ENCODE results near the gene CAPN5. TPM values are rescaled to one million over a fixed set of nuclear protein-coding genes. Genes with fewer than 3 reads are reported as not detected.
A peak's percentile ranks its signal among the peaks of the same experiment; 100 is the strongest.

CAPN5 gene
- total and polyA plus RNA-seq, 7 donors = 0.59 to 1.8 (median 0.88) TPM

DNA sequence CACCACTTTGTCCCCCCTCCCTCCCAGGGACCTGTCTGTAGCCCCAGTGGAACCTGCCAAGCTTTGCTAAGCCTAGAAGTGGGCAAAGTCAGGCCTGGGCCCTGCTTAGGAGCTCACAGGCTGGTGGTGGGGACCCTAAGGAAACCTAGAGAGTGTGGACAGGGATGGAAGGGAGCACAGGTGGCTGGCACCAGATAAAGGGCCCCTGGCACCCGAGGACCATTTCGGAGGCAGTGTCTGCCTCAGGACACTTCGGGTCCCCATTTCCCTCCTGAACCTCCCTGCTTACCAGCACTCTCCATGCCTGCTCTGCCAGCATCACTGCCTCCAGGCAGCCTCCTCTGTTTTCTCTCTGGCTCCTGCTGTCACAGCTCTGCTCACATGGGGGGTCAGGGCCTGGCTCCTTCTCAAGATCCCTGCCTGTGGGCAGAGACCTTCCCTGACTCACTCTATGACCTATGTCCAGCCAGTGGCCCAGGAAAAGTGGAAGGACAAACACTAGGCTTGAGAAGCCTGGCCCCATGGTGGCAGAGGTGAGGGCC lies 22.3 kb downstream of the CAPN5 start:
- Histone ChIP-seq H3K27me3 (ENCODE audit: insufficient read depth in 3 of 3, low read length in 2 of 3) (no peaks in the 10 kb centered on the region), H3K9me3 (no peaks in the 10 kb centered on the region), H3K27ac (no peak overlapping the region), H3K36me3 (ENCODE audit: insufficient read depth in 1 of 2, low read depth in 1 of 2) (no peaks in the 10 kb centered on the region), H3K4me1 (no peaks in the 10 kb centered on the region), H3K4me3 (no peak overlapping the region)
- intact Hi-C loops (cut with DNase I) = no loop called here
- ATAC-seq (no peak), DNase-seq (peak in 1 of 2 donors; percentile 5)
- TF ChIP-seq, protein P1, sequence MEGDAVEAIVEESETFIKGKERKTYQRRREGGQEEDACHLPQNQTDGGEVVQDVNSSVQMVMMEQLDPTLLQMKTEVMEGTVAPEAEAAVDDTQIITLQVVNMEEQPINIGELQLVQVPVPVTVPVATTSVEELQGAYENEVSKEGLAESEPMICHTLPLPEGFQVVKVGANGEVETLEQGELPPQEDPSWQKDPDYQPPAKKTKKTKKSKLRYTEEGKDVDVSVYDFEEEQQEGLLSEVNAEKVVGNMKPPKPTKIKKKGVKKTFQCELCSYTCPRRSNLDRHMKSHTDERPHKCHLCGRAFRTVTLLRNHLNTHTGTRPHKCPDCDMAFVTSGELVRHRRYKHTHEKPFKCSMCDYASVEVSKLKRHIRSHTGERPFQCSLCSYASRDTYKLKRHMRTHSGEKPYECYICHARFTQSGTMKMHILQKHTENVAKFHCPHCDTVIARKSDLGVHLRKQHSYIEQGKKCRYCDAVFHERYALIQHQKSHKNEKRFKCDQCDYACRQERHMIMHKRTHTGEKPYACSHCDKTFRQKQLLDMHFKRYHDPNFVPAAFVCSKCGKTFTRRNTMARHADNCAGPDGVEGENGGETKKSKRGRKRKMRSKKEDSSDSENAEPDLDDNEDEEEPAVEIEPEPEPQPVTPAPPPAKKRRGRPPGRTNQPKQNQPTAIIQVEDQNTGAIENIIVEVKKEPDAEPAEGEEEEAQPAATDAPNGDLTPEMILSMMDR (IDR thresholded peaks at IDR 0.05) = no peak
- WGBS, 3 donors = 61 to 96% (median 65%) methylated on average over 3 of the region's 3 CpGs

DNA sequence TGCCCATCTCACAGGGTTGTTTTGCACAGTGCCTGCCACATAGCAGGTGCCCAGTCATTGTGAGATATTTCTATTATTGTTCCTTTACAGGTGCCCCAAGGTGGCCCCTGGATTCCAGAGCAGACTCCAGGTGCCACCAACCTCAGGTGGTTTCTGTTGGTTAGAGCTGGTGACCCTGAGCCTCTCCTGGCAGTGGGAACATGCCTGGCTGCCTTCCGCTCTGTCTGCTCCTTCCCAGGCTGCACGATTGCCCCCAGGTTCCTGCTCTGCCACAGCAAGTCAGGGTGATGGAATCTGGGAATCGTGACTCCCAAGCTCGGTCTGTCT lies 23.2 kb downstream of the CAPN5 start:
- intact Hi-C loops (cut with DNase I) = loop anchor here (2.0 to 10.0 kb wide), 5 partner anchors 41 to 365 kb away; no protein-coding TSS in a partner anchor
- H3K36me3 ChIP-seq (ENCODE audit: insufficient read depth in 1 of 2, low read depth in 1 of 2) = no peaks in the 10 kb centered on the region
- no peaks in the 10 kb centered on the region for H3K9me3 ChIP-seq
- ATAC-seq = no peak
- DNase-seq = peak in 1 of 2 donors; percentile 8
- no peaks in the 10 kb centered on the region for H3K4me1 ChIP-seq
- no peaks in the 10 kb centered on the region for H3K27me3 ChIP-seq (ENCODE audit: insufficient read depth in 3 of 3, low read length in 2 of 3)
- TF ChIP-seq, protein P1 (IDR thresholded peaks at IDR 0.05) = no peak
- H3K27ac ChIP-seq = no peak overlapping the region
- 86 to 88% (median 87%) methylated on average over 4 of the region's 4 CpGs for WGBS, 3 donors
- H3K4me3 ChIP-seq = no peak overlapping the region

DNA sequence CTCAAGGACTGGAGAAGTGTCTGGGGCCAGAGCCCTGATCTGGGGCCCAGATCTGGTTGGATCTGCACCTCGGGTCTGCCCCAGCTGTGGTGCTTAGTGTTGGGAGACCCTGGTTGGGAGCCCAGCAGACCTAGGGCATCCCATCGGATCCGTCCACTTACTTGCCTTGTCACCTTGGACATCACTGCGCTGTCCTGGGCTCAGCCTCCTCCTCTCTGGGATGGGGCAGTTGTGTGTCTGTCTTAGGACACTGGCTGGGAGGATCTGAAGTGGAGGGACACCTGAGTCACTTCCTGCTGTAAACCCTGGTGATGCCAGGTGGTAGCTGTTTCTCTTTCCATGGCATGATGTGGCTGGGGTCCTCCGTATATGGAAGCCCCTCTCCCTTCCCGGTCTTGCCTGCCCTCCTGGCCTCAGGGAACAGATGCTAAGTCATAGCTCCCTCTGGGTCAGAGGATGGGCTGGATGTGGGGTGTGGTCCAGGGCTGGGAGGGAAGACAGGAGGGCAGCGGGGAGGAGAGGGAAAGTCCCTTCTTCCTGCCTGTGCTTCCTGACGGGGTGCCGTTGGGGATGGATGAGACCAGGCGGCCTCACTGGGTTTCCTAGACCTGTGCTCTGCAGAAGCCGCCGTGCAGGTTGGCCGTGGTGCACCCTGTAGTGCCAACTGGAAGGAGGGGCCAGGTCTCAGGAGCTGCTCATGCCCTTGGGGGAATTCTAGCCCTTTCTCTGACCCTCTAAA lies 23.8 kb downstream of the CAPN5 start:
- 63 to 71% (median 66%) methylated on average over 13 of the region's 13 CpGs for WGBS, 3 donors
- Histone ChIP-seq H3K4me1 (no peaks in the 10 kb centered on the region), H3K36me3 (ENCODE audit: insufficient read depth in 1 of 2, low read depth in 1 of 2) (no peaks in the 10 kb centered on the region), H3K27me3 (ENCODE audit: insufficient read depth in 3 of 3, low read length in 2 of 3) (no peaks in the 10 kb centered on the region), H3K27ac (no peak overlapping the region), H3K4me3 (no peak overlapping the region), H3K9me3 (no peaks in the 10 kb centered on the region)
- TF ChIP-seq, protein P1 (IDR thresholded peaks at IDR 0.05) = no peak
- ATAC-seq = no peak
- intact Hi-C loops (cut with DNase I) = loop anchor here (1.0 to 10.0 kb wide), 6 partner anchors 42 to 366 kb away; no protein-coding TSS in a partner anchor
- DNase-seq = peak in 1 of 2 donors; percentile 49

DNA sequence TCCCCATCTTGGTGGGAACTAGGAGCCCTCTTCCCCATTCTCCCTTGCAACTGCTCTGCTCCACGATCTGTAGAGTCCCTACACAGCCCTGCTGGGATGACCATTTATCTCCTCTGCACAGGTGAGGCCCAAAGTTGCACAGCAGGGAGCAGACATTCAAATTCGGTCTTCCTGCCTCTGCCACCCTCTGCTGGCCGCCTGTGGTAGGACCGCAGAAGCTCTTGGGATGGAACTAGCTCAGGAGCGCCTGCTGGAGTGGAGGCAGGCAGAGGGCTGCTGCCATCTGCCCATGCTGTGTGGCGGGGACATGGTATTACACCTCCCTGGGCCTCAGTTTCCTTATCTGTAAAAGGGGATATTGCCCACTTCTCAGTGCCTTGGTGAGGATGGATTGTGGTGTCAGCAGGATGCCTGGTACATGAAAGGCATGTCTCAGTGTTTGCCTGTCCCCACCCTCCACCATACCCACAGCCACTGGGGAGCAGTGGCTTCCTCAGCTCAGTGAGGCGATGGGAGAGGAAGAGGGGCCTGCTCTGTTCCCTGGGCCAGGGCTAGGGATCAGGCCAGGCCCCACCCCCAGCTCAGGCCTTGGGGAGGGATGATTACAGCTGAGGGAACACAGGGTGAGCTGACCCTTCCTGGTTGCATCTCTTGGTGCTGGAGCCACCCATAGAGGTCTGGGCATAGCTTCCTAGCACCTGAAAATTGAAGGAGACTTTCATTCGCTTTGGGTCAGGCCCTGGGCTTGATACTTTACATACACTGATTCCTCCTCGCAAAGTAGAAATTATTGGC lies 24.6 kb downstream of the CAPN5 start:
- Histone ChIP-seq H3K4me1 (no peaks in the 10 kb centered on the region), H3K27me3 (ENCODE audit: insufficient read depth in 3 of 3, low read length in 2 of 3) (no peaks in the 10 kb centered on the region), H3K27ac (no peak overlapping the region), H3K9me3 (no peaks in the 10 kb centered on the region), H3K36me3 (ENCODE audit: insufficient read depth in 1 of 2, low read depth in 1 of 2) (no peaks in the 10 kb centered on the region), H3K4me3 (no peak overlapping the region)
- TF ChIP-seq, protein P1 (IDR thresholded peaks at IDR 0.05) = peak; percentile 91
- intact Hi-C loops (cut with DNase I) = loop anchor here (1.0 to 10.0 kb wide), 6 partner anchors 43 to 367 kb away; no protein-coding TSS in a partner anchor
- ATAC-seq = peak; percentile 85 to 96 (median 90)
- 31 to 37% (median 36%) methylated on average over 9 of the region's 9 CpGs for WGBS, 3 donors
- DNase-seq = peak; percentile 80 to 87
